HCT116 (cell line): ENCODE data around the gene CORO6. TPM values are rescaled to one million over a fixed set of nuclear protein-coding genes. Genes with fewer than 3 reads are reported as not detected.

Source experiments
- ATAC-seq: fragments of 200-7000 bp; cut with Tn5 transposase; 2 replicates; pipeline ENCODE4 v1.9.1; 2020; ENCODE audit warnings: mild to moderate bottlenecking, moderate library complexity
- BruUV-seq: library from RNA; stranded (reverse); fragments of 400-500 nt; replicated peaks from 2 replicates; lab custom pipeline; 2021; lab: Mats Ljungman, UMichigan
- CTCF ChIA-PET: fragments of 300-600 bp; sonication (Branson Sonifier 250); formaldehyde crosslinking; loops from one replicate; lab custom pipeline; 2021; ENCODE audit warnings: antibody characterized with exemption; lab: Charles Lee
- POLR2A ChIA-PET: fragments of 300-600, 350-600 bp; sonication (Branson Sonifier 250); formaldehyde crosslinking; loops from one replicate; lab custom pipeline; 2021; ENCODE audit warnings: antibody characterized with exemption; lab: Charles Lee
- RAD21 ChIA-PET, 2 experiments: fragments of 300-600 bp; sonication (Branson Sonifier 250); formaldehyde crosslinking; loops; one replicate each; lab custom pipeline; 2023; ENCODE audit warnings: low total read pairs in 2 of 2; ENCODE audit not compliant: uncharacterized antibody in 2 of 2, unreplicated experiment in 2 of 2, low non-redundant PET in 1 of 2; lab: Charles Lee
- DNase-seq: peaks from one replicate; pipeline ENCODE4 v3.0.0-alpha.2; 2010; ENCODE audit warnings: low read depth, low spot score
- H2AFZ ChIP-seq: fragments of 200-600 bp; shearing (Covaris generic), sonication (generic); 2 replicates; pipeline ENCODE4 v1.6.1; 2017; ENCODE audit warnings: low read depth, mixed run types, mixed read lengths, antibody characterized with exemption, low read length; ENCODE audit not compliant: poor library complexity, severe bottlenecking
- H3K27ac ChIP-seq: 2 replicates; pipeline ENCODE4 v1.5.1; 2012; ENCODE audit warnings: low read depth, low read length
- H3K27me3 ChIP-seq: fragments of 200-600 bp; sonication (generic); 2 replicates; pipeline ENCODE4 v1.6.1; 2016; ENCODE audit warnings: mixed run types, low read length, mixed read lengths; ENCODE audit not compliant: insufficient read depth
- H3K36me3 ChIP-seq, 2 experiments: fragments of 200-500 bp in 1 of 2; fragments of 200-600 bp in 1 of 2; sonication (Bioruptor generic) in 1 of 2; sonication (generic) in 1 of 2; 2 replicates each; pipeline versions ENCODE4 v1.5.1 to v1.6.1; 2014 to 2016; ENCODE audit warnings: low read length in 2 of 2, inconsistent platforms in 1 of 2, mixed read lengths in 1 of 2, mixed run types in 1 of 2; ENCODE audit not compliant: insufficient read depth in 2 of 2, control insufficient read depth in 1 of 2
- H3K4me1 ChIP-seq, 2 experiments: fragments of 200-600 bp in 1 of 2; sonication (generic) in 1 of 2; 2 replicates each; pipeline versions ENCODE4 v1.5.1 to v1.6.1; 2012 to 2017; ENCODE audit warnings: low read length in 2 of 2, inconsistent platforms in 1 of 2, mild to moderate bottlenecking in 1 of 2, mixed read lengths in 1 of 2, mixed run types in 1 of 2, moderate library complexity in 1 of 2; ENCODE audit not compliant: insufficient read depth in 2 of 2, control insufficient read depth in 1 of 2
- H3K4me2 ChIP-seq: fragments of 200-600 bp; sonication (generic); 2 replicates; pipeline ENCODE4 v1.6.1; 2017; ENCODE audit warnings: mixed run types, low read length, mixed read lengths
- H3K4me3 ChIP-seq, 2 experiments: fragments of 200-600 bp in 1 of 2; sonication (generic) in 1 of 2; replicated peaks in 1 of 2; 2 replicates each; pipeline ENCODE4 v1.5.1; 2011 to 2016; ENCODE audit warnings: low read length in 2 of 2, control low read depth in 1 of 2, low read depth in 1 of 2, mild to moderate bottlenecking in 1 of 2, mixed read lengths in 1 of 2, mixed run types in 1 of 2
- H3K79me2 ChIP-seq: fragments of 200-600 bp; sonication (generic); 2 replicates; pipeline ENCODE4 v1.6.1; 2017; ENCODE audit warnings: mild to moderate bottlenecking, mixed run types, low read length, moderate library complexity, mixed read lengths; ENCODE audit not compliant: insufficient read depth
- H3K9ac ChIP-seq: fragments of 200-600 bp; sonication (generic); 2 replicates; pipeline ENCODE4 v1.6.1; 2016; ENCODE audit warnings: low read length, mixed read lengths
- H3K9me2 ChIP-seq: fragments of 200-600 bp; sonication (generic), shearing (Covaris generic); 2 replicates; pipeline ENCODE4 v1.6.1; 2017; ENCODE audit warnings: mixed run types, mild to moderate bottlenecking, moderate library complexity; ENCODE audit not compliant: insufficient read depth
- H3K9me3 ChIP-seq, 2 experiments: fragments of 200-500 bp in 1 of 2; fragments of 200-600 bp in 1 of 2; sonication (Bioruptor generic) in 1 of 2; sonication (generic) in 1 of 2; 2 replicates each; pipeline ENCODE4 v1.6.1; 2014 to 2017; ENCODE audit warnings: low read length in 2 of 2, mixed read lengths in 2 of 2, inconsistent platforms in 1 of 2, low read depth in 1 of 2, mild to moderate bottlenecking in 1 of 2, mixed run types in 1 of 2, moderate library complexity in 1 of 2; ENCODE audit not compliant: control insufficient read depth in 1 of 2, insufficient read depth in 1 of 2
- H4K20me1 ChIP-seq: fragments of 200-600 bp; sonication (generic), shearing (Covaris generic); 2 replicates; pipeline ENCODE4 v1.6.1; 2017; ENCODE audit warnings: mixed run types, mild to moderate bottlenecking, moderate library complexity; ENCODE audit not compliant: insufficient read depth
- CEBPB ChIP-seq: IDR thresholded peaks from 2 replicates; pipeline ENCODE4 v1.6.1; 2012; ENCODE audit warnings: low read depth
- CTCF ChIP-seq, 3 experiments: fragments of 200-600 bp in 1 of 3; sonication (generic) in 1 of 3; IDR thresholded peaks in 2 of 3; conservative IDR thresholded peaks in 1 of 3; 2 replicates each; pipeline ENCODE4 v1.5.1; 2012 to 2017; ENCODE audit warnings: low read depth in 2 of 3, low read length in 2 of 3, antibody characterized with exemption in 1 of 3, borderline replicate concordance in 1 of 3, control low read depth in 1 of 3, mild to moderate bottlenecking in 1 of 3, mixed read lengths in 1 of 3, mixed run types in 1 of 3, moderate library complexity in 1 of 3; ENCODE audit not compliant: insufficient read depth in 1 of 3
- MAX ChIP-seq: IDR thresholded peaks from 2 replicates; pipeline ENCODE4 v1.6.1; 2012
- RAD21 ChIP-seq: IDR thresholded peaks from 2 replicates; pipeline ENCODE4 v1.6.1; 2012; ENCODE audit warnings: low read depth, mild to moderate bottlenecking
- SIN3A ChIP-seq: IDR thresholded peaks from 2 replicates; pipeline ENCODE4 v1.6.1; 2012; ENCODE audit warnings: low read depth
- YY1 ChIP-seq: IDR thresholded peaks from 2 replicates; pipeline ENCODE4 v1.6.1; 2011; ENCODE audit warnings: low read length, low read depth, moderate library complexity, mild to moderate bottlenecking; ENCODE audit not compliant: insufficient replicate concordance; ENCODE audit errors: extremely low read depth
- intact Hi-C: fragments of 100-400 bp; cut with micrococcal nuclease; formaldehyde crosslinking; loops from 2 replicates; pipeline ENCODE4 v1.10.0; 2022
- total RNA-seq: library from RNA; stranded (reverse); gene quantifications from one replicate; pipeline ENCODE4 v1.2.1, GENCODE V29; 2021; ENCODE audit not compliant: unreplicated experiment

CORO6 gene
- total RNA-seq, 1 experiment from 2014 or later: 8.7 TPM

GRCh38 chr17:29565643-29566472, 56.9 kb downstream of the CORO6 start:
- peak; percentile 37 for ATAC-seq
- H3K27ac ChIP-seq: peak overlapping the region; percentile 82
- intact Hi-C loops: no loop called here

More at GRCh38 chr17:29565643-29566472, 56.9 kb downstream of the CORO6 start:
- TSS peak; percentile 30 for BruUV-seq
- DNase-seq: peak; percentile 22
- Histone ChIP-seq H3K4me2 (peak overlapping the region; percentile 99), H4K20me1 (no peaks in the 10 kb centered on the region), H3K4me3 (peak overlapping the region; percentile 79 to 82), H3K79me2 (peaks cover 10% of the 10 kb centered on the region; the same call in 1 of the 2 replicates), H3K36me3 (peaks cover 3 to 4% of the 10 kb centered on the region in 2 experiments; a peak in 1 of 4 replicates), H2AFZ (peak overlapping the region; percentile 59), H3K9me2 (no peaks in the 10 kb centered on the region), H3K27me3 (no peaks in the 10 kb centered on the region), H3K4me1 (peaks cover 13 to 25% of the 10 kb centered on the region in 2 experiments), H3K9me3 (no peaks in the 10 kb centered on the region), H3K9ac (peak overlapping the region; percentile 75)
- CTCF ChIA-PET: interaction anchor here (0.8 to 3.8 kb wide), 5 partner anchors 9 to 196 kb away, joined by 3 to 30 read pairs (median 4); partner anchors contain the start of gene ANKRD13B
- RAD21 ChIA-PET: interaction anchor here (1.1 to 1.3 kb wide), 4 partner anchors 26 to 442 kb away, joined by 3 to 5 read pairs (median 3); no protein-coding TSS in a partner anchor
- TF ChIP-seq CTCF (IDR thresholded peaks at IDR 0.05 in 2 of 3, conservative IDR thresholded peaks at IDR 0.05 in 1 of 3; ENCODE audit: borderline replicate concordance in 1 of 3, insufficient read depth in 1 of 3, low read depth in 2 of 3, low read length in 2 of 3) (peak; percentile 40 to 51 (median 46)), CEBPB (no peak), YY1 (no peak), RAD21 (peak; percentile 16; the same call in 1 of the 2 replicates), SIN3A (0 out of 2 replicates have a peak, but pooled peaks have one; percentile 45), MAX (peak; percentile 48)
- POLR2A ChIA-PET: no interaction called here

Other genes with a start within 250 kb of the CORO6 start
- gene TAOK1, start 232.5 kb downstream of the CORO6 start, total RNA-seq: 56.3 TPM
- 8.2 TPM for gene ABHD15, start 55.9 kb downstream of the CORO6 start, total RNA-seq
- 33.3 TPM for gene TP53I13, start 54.2 kb downstream of the CORO6 start, total RNA-seq
- 76.5 TPM for gene GIT1, start 33.3 kb downstream of the CORO6 start, total RNA-seq
- gene ANKRD13B, start 29.8 kb downstream of the CORO6 start, total RNA-seq: 27.4 TPM